ENCODE measurements around the gene PKIB.

GRCh38 chr6:122571888-122572287 lies 38.3 kb upstream of the PKIB start:
- TF ChIP-seq CTCF (IDR thresholded peaks at IDR 0.05) (no peak), POLR2A (IDR thresholded peaks at IDR 0.05) (no peak)

Measured in ovary (tissue), 3 donors.